Liver (tissue), 9 donors: ENCODE measurements around the gene SEPTIN8. TPM values are rescaled to one million over a fixed set of nuclear protein-coding genes. Genes with fewer than 3 reads are reported as not detected.
A peak's percentile ranks its signal among the peaks of the same experiment; 100 is the strongest.

Experiments
- DNase-seq: peaks from one replicate; pipeline ENCODE4 v3.0.0-alpha.2; 2017; ENCODE audit warnings: low spot score
- H3K27ac ChIP-seq, 2 donors: one replicate each; pipeline ENCODE4 v1.7.0; 2013; ENCODE audit warnings: inconsistent platforms in 2 of 2, low read length in 2 of 2, control low read depth in 1 of 2, low read depth in 1 of 2, mild to moderate bottlenecking in 1 of 2
- H3K27me3 ChIP-seq, 4 donors: one replicate each; pipeline versions ENCODE4 v1.6.1 to v1.7.0; 2013; ENCODE audit warnings: low read length in 3 of 4, inconsistent platforms in 1 of 4, mild to moderate bottlenecking in 1 of 4, moderate library complexity in 1 of 4; ENCODE audit not compliant: control insufficient read depth in 4 of 4, insufficient read depth in 4 of 4
- H3K36me3 ChIP-seq, 4 donors: one replicate each; pipeline versions ENCODE4 v1.6.1 to v1.7.0; 2013; ENCODE audit warnings: low read length in 3 of 4, mild to moderate bottlenecking in 3 of 4, low read depth in 1 of 4, moderate library complexity in 1 of 4; ENCODE audit not compliant: control insufficient read depth in 4 of 4, insufficient read depth in 3 of 4
- H3K4me1 ChIP-seq, 4 donors: one replicate each; pipeline versions ENCODE4 v1.6.1 to v1.7.0; 2013; ENCODE audit warnings: low read length in 3 of 4, mild to moderate bottlenecking in 3 of 4, moderate library complexity in 1 of 4; ENCODE audit not compliant: control insufficient read depth in 4 of 4, insufficient read depth in 4 of 4
- H3K4me3 ChIP-seq, 3 donors: one replicate each; pipeline versions ENCODE4 v1.6.1 to v1.7.0; 2013; ENCODE audit warnings: low read length in 3 of 3, control low read depth in 1 of 3, low read depth in 1 of 3, mild to moderate bottlenecking in 1 of 3
- H3K9ac ChIP-seq, 2 donors: one replicate each; pipeline ENCODE4 v1.7.0; 2013; ENCODE audit warnings: low read length in 2 of 2, mild to moderate bottlenecking in 2 of 2, moderate library complexity in 2 of 2, control low read depth in 1 of 2, low read depth in 1 of 2
- H3K9me3 ChIP-seq, 4 donors: one replicate each; pipeline versions ENCODE4 v1.6.1 to v1.7.0; 2013; ENCODE audit warnings: low read length in 3 of 4; ENCODE audit not compliant: control insufficient read depth in 4 of 4
- CTCF ChIP-seq: fragments of 150-350 bp; IDR thresholded peaks from 2 replicates; pipeline ENCODE4 v1.5.1; 2017; ENCODE audit warnings: improper control_type of control experiment, low read depth, low read length; ENCODE audit not compliant: missing input control
- EGR1 ChIP-seq, 2 donors: IDR thresholded peaks; 2 replicates each; pipeline ENCODE4 v1.6.1; 2016 to 2018; ENCODE audit warnings: antibody characterized with exemption in 2 of 2, low read depth in 2 of 2
- FOXA1 ChIP-seq: IDR thresholded peaks from 2 replicates; pipeline ENCODE4 v1.6.1; 2016; ENCODE audit warnings: antibody characterized with exemption
- FOXA2 ChIP-seq: IDR thresholded peaks from 2 replicates; pipeline ENCODE4 v1.6.1; 2016; ENCODE audit warnings: antibody characterized with exemption
- GABPA ChIP-seq, 2 donors: IDR thresholded peaks in 1 of 2; conservative IDR thresholded peaks in 1 of 2; 2 replicates each; pipeline ENCODE4 v1.6.1; 2016; ENCODE audit warnings: antibody characterized with exemption in 2 of 2, mild to moderate bottlenecking in 1 of 2, moderate library complexity in 1 of 2
- HNF4A ChIP-seq, 2 donors: conservative IDR thresholded peaks; 2 replicates each; pipeline ENCODE4 v1.6.1; 2016; ENCODE audit warnings: antibody characterized with exemption in 2 of 2, mild to moderate bottlenecking in 2 of 2
- HNF4G ChIP-seq: IDR thresholded peaks from 2 replicates; pipeline ENCODE4 v1.6.1; 2016; ENCODE audit warnings: antibody characterized with exemption
- JUND ChIP-seq, 2 donors: IDR thresholded peaks; 2 replicates each; pipeline ENCODE4 v1.6.1; 2016; ENCODE audit warnings: antibody characterized with exemption in 2 of 2
- MAX ChIP-seq: IDR thresholded peaks from 2 replicates; pipeline ENCODE4 v1.6.1; 2016; ENCODE audit warnings: antibody characterized with exemption
- NR2F2 ChIP-seq: IDR thresholded peaks from 2 replicates; pipeline ENCODE4 v1.6.1; 2016; ENCODE audit warnings: antibody characterized with exemption
- RAD21 ChIP-seq, 2 donors: IDR thresholded peaks; 2 replicates each; pipeline ENCODE4 v1.6.1; 2016; ENCODE audit warnings: antibody characterized with exemption in 2 of 2, mild to moderate bottlenecking in 2 of 2
- RXRA ChIP-seq, 2 donors: IDR thresholded peaks; 2 replicates each; pipeline ENCODE4 v1.6.1; 2017 to 2018; ENCODE audit warnings: antibody characterized with exemption in 2 of 2, mild to moderate bottlenecking in 1 of 2
- SP1 ChIP-seq: IDR thresholded peaks from 2 replicates; pipeline ENCODE4 v1.6.1; 2018; ENCODE audit warnings: antibody characterized with exemption, mild to moderate bottlenecking
- TAF1 ChIP-seq: conservative IDR thresholded peaks from 2 replicates; pipeline ENCODE4 v1.6.1; 2016; ENCODE audit warnings: antibody characterized with exemption, mild to moderate bottlenecking
- YY1 ChIP-seq: IDR thresholded peaks from 2 replicates; pipeline ENCODE4 v1.6.1; 2016; ENCODE audit warnings: antibody characterized with exemption, mild to moderate bottlenecking
- ZBTB33 ChIP-seq: IDR thresholded peaks from 2 replicates; pipeline ENCODE4 v1.6.1; 2016; ENCODE audit warnings: antibody characterized with exemption
- WGBS: extraction: QIAGEN DNeasy Blood & Tissue Kit; methylation state at CpG from one replicate; pipeline ENCODE4 v1.1.7; 2013; 5-methylcytosine and 5-hydroxymethylcytosine counted together
- polyA plus RNA-seq, 2 donors: library from polyadenylated mRNA; stranded (reverse) in 1 of 2; unstranded in 1 of 2; fragments of 200-250 nt in 1 of 2; fragments of >200 nt in 1 of 2; fragmentation: Nextera tagmentation in 1 of 2; extraction: Ambion mirVana in 1 of 2; gene quantifications; one replicate each; pipeline versions ENCODE4 v1.2.1 to v1.2.3, GENCODE V29; 2013 to 2015
- total RNA-seq, 2 donors: library from RNA; depleted of rRNA; stranded (reverse); fragments of >200 nt; gene quantifications; one replicate each; pipeline ENCODE4 v1.2.3, GENCODE V29; 2014
- TF ChIP-seq, protein P1 (sequence below): IDR thresholded peaks from 2 replicates; pipeline ENCODE4 v1.6.1; 2016; ENCODE audit warnings: antibody characterized with exemption, mild to moderate bottlenecking
- TF ChIP-seq, protein P2 (sequence below): IDR thresholded peaks from 2 replicates; pipeline ENCODE4 v1.6.1; 2016; ENCODE audit warnings: antibody characterized with exemption
- donor health status: healthy.
- donor health status: healthy.
- donor health status: healthy.
- donor health status: healthy.
- donor health status: healthy.

SEPTIN8 gene
- total and polyA plus RNA-seq, 4 donors = 4.7 to 16.5 (median 9.8) TPM

- Histone ChIP-seq H3K36me3 (peaks cover 0 to 46% (median 7%) of the 10 kb centered on the region in 4 donors), H3K4me1 (no peaks in the 10 kb centered on the region), H3K9ac (no peak overlapping the region), H3K9me3 (no peaks in the 10 kb centered on the region), H3K27ac (no peak overlapping the region), H3K4me3 (no peak overlapping the region), H3K27me3 (no peaks in the 10 kb centered on the region)
- WGBS = 97% methylated on average over 11 of the region's 11 CpGs
- TF ChIP-seq CTCF = no peak
- TF ChIP-seq, protein P1, sequence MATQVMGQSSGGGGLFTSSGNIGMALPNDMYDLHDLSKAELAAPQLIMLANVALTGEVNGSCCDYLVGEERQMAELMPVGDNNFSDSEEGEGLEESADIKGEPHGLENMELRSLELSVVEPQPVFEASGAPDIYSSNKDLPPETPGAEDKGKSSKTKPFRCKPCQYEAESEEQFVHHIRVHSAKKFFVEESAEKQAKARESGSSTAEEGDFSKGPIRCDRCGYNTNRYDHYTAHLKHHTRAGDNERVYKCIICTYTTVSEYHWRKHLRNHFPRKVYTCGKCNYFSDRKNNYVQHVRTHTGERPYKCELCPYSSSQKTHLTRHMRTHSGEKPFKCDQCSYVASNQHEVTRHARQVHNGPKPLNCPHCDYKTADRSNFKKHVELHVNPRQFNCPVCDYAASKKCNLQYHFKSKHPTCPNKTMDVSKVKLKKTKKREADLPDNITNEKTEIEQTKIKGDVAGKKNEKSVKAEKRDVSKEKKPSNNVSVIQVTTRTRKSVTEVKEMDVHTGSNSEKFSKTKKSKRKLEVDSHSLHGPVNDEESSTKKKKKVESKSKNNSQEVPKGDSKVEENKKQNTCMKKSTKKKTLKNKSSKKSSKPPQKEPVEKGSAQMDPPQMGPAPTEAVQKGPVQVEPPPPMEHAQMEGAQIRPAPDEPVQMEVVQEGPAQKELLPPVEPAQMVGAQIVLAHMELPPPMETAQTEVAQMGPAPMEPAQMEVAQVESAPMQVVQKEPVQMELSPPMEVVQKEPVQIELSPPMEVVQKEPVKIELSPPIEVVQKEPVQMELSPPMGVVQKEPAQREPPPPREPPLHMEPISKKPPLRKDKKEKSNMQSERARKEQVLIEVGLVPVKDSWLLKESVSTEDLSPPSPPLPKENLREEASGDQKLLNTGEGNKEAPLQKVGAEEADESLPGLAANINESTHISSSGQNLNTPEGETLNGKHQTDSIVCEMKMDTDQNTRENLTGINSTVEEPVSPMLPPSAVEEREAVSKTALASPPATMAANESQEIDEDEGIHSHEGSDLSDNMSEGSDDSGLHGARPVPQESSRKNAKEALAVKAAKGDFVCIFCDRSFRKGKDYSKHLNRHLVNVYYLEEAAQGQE = no peak
- TF ChIP-seq EGR1 (IDR thresholded peaks at IDR 0.05; ENCODE audit: low read depth in 2 of 2) = no peak
- TF ChIP-seq FOXA1 = no peak
- TF ChIP-seq RAD21 (IDR thresholded peaks at IDR 0.05) = no peak
- TF ChIP-seq, protein P2, sequence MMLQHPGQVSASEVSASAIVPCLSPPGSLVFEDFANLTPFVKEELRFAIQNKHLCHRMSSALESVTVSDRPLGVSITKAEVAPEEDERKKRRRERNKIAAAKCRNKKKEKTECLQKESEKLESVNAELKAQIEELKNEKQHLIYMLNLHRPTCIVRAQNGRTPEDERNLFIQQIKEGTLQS = no peak
- no peak for TF ChIP-seq FOXA2
- TF ChIP-seq RXRA (IDR thresholded peaks at IDR 0.05) = no peak
- no peak for TF ChIP-seq GABPA (IDR thresholded peaks at IDR 0.05 in 1 of 2, conservative IDR thresholded peaks at IDR 0.05 in 1 of 2)
- TF ChIP-seq MAX = no peak
- TF ChIP-seq SP1 = no peak
- no peak for TF ChIP-seq HNF4A (conservative IDR thresholded peaks at IDR 0.05)
- no peak for TF ChIP-seq HNF4G
- TF ChIP-seq ZBTB33 = no peak
- TF ChIP-seq TAF1 = no peak
- no peak for TF ChIP-seq JUND (IDR thresholded peaks at IDR 0.05)
- no peak for TF ChIP-seq NR2F2
- TF ChIP-seq YY1 = no peak
- peak; percentile 9 for DNase-seq
Measured at GRCh38 chr5:132762246-132763000, 14.6 kb downstream of the SEPTIN8 start.
